ENCODE data around the gene TSHZ2. TPM values are rescaled to one million over a fixed set of nuclear protein-coding genes. Genes with fewer than 3 reads are reported as not detected.

The TSHZ2 gene
- total and polyA plus RNA-seq, 2 of the 4 experiments (the other 2 are of a cell fraction) = under 0.01 to 0.02 TPM

DNA sequence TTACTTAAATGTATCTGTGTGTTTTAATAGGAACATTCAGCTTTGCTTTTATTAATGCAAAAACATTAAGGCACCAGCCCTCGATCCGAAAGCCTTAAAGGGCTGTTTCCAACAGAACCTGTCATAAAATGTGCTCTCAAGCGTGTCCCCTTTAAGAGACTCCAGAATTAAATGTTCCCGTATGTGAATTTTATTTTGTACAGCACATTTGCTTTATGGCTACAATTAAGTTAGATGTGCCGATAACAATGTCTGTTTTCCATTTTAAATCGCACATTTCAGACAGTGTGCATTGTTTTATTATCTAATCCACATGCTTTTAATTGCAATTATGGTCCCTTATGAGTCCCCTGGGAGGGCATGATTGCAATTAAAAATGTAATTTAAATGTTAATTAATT is 198.9 kb downstream of the TSHZ2 start:
- Histone ChIP-seq H2BK120ac (ENCODE audit: low read depth, low read length) (no peak overlapping the region), H3K23ac (ENCODE audit: low read depth, low read length) (no peak overlapping the region), H3K18ac (ENCODE audit: low read depth, low read length) (no peak overlapping the region), H3K27ac (ENCODE audit: insufficient read depth, low read length) (no peak overlapping the region), H3K9me3 (ENCODE audit: control insufficient read depth, insufficient read depth, low read length) (no peaks in the 10 kb centered on the region), H3K56ac (ENCODE audit: extremely low read depth, insufficient read depth, low read length) (no peak overlapping the region), H2AK5ac (ENCODE audit: low read depth, low read length) (no peak overlapping the region), H3K36me3 (ENCODE audit: control insufficient read depth, insufficient read depth, low read length) (no peaks in the 10 kb centered on the region), H4K91ac (ENCODE audit: insufficient read depth, low read depth, low read length) (no peak overlapping the region), H3K4me2 (ENCODE audit: low read depth, low read length) (no peak overlapping the region), H2BK15ac (ENCODE audit: low read depth, low read length) (no peak overlapping the region), H4K20me1 (ENCODE audit: insufficient read depth, low read length) (no peaks in the 10 kb centered on the region), H3K9ac (ENCODE audit: low read depth, low read length) (no peak overlapping the region), H3K4me3 (ENCODE audit: insufficient read depth, low read depth, low read length) (no peak overlapping the region), H3K79me1 (ENCODE audit: low read depth in 1 of 2, low read length in 2 of 2) (no peaks in the 10 kb centered on the region), H4K8ac (ENCODE audit: low read depth in 2 of 2, low read length in 2 of 2) (no peak overlapping the region), H2AK9ac (replicated peaks; ENCODE audit: low read depth, low read length, poor library complexity) (no peak overlapping the region), H2AFZ (replicated peaks; ENCODE audit: low read length, poor library complexity) (no peak overlapping the region), H2BK5ac (ENCODE audit: low read depth, low read length, poor library complexity, severe bottlenecking) (no peak overlapping the region), H3K27me3 (ENCODE audit: control insufficient read depth, insufficient read depth, low read length) (no peaks in the 10 kb centered on the region), H3K14ac (replicated peaks; ENCODE audit: low read depth, low read length) (no peak overlapping the region), H3K4ac (ENCODE audit: low read depth, low read length) (no peak overlapping the region), H2BK20ac (ENCODE audit: low read depth, low read length) (no peak overlapping the region), H3K4me1 (ENCODE audit: control insufficient read depth, insufficient read depth, low read length) (no peaks in the 10 kb centered on the region), H4K5ac (ENCODE audit: low read depth, low read length) (no peak overlapping the region), H3K9me1 (ENCODE audit: insufficient read depth, low read length) (no peaks in the 10 kb centered on the region)
- in situ Hi-C loops (cut with MboI; ENCODE audit: low sequenced_read_pairs) (loop anchor here (25.0 kb wide), 1 partner anchor 766 kb away; no protein-coding TSS in a partner anchor), dilution Hi-C loops (cut with HindIII; ENCODE audit: low sequenced_read_pairs, unreplicated experiment) (no loop called here), intact Hi-C loops (cut with micrococcal nuclease) (no loop called here)
- ChIA-PET POLR2A (ENCODE audit: unreplicated experiment) (no interaction called here), CTCF (interaction anchor here (1.3 kb wide), 1 partner anchor 14 kb away, joined by 5 read pairs; no protein-coding TSS in a partner anchor)
- DNase-seq = no peak
- TF ChIP-seq CHD1 (IDR thresholded peaks at IDR 0.05; ENCODE audit: low read depth, low read length) = no peak
- no peak for TF ChIP-seq SMC3 (IDR thresholded peaks at IDR 0.05; ENCODE audit: low read depth, low read length)
- no peak for TF ChIP-seq FOS (IDR thresholded peaks at IDR 0.05; ENCODE audit: low read depth, low read length)
- TF ChIP-seq, protein P1, sequence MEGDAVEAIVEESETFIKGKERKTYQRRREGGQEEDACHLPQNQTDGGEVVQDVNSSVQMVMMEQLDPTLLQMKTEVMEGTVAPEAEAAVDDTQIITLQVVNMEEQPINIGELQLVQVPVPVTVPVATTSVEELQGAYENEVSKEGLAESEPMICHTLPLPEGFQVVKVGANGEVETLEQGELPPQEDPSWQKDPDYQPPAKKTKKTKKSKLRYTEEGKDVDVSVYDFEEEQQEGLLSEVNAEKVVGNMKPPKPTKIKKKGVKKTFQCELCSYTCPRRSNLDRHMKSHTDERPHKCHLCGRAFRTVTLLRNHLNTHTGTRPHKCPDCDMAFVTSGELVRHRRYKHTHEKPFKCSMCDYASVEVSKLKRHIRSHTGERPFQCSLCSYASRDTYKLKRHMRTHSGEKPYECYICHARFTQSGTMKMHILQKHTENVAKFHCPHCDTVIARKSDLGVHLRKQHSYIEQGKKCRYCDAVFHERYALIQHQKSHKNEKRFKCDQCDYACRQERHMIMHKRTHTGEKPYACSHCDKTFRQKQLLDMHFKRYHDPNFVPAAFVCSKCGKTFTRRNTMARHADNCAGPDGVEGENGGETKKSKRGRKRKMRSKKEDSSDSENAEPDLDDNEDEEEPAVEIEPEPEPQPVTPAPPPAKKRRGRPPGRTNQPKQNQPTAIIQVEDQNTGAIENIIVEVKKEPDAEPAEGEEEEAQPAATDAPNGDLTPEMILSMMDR (conservative IDR thresholded peaks at IDR 0.05; ENCODE audit: low read depth, low read length) = no peak
- TF ChIP-seq RAD21 (IDR thresholded peaks at IDR 0.05; ENCODE audit: low read length) = no peak
- no peak for TF ChIP-seq MXI1 (IDR thresholded peaks at IDR 0.05; ENCODE audit: borderline replicate concordance, low read depth, low read length)
- no peak for TF ChIP-seq NFE2L2 (IDR thresholded peaks at IDR 0.05; ENCODE audit: low read depth, low read length)
- TF ChIP-seq, protein P2, sequence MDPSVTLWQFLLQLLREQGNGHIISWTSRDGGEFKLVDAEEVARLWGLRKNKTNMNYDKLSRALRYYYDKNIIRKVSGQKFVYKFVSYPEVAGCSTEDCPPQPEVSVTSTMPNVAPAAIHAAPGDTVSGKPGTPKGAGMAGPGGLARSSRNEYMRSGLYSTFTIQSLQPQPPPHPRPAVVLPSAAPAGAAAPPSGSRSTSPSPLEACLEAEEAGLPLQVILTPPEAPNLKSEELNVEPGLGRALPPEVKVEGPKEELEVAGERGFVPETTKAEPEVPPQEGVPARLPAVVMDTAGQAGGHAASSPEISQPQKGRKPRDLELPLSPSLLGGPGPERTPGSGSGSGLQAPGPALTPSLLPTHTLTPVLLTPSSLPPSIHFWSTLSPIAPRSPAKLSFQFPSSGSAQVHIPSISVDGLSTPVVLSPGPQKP (IDR thresholded peaks at IDR 0.05; ENCODE audit: borderline replicate concordance, low read depth, low read length) = no peak
- TF ChIP-seq RFX5 (IDR thresholded peaks at IDR 0.05; ENCODE audit: low read depth, low read length) = no peak
- no peak for TF ChIP-seq MAZ (IDR thresholded peaks at IDR 0.05; ENCODE audit: borderline replicate concordance, low read depth, low read length)
- no peak for TF ChIP-seq POLR2A (IDR thresholded peaks at IDR 0.05; ENCODE audit: low read depth, low read length)
- TF ChIP-seq MAFK (IDR thresholded peaks at IDR 0.05; ENCODE audit: low read depth, low read length) = no peak
- TF ChIP-seq, protein P3, sequence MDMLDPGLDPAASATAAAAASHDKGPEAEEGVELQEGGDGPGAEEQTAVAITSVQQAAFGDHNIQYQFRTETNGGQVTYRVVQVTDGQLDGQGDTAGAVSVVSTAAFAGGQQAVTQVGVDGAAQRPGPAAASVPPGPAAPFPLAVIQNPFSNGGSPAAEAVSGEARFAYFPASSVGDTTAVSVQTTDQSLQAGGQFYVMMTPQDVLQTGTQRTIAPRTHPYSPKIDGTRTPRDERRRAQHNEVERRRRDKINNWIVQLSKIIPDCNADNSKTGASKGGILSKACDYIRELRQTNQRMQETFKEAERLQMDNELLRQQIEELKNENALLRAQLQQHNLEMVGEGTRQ (IDR thresholded peaks at IDR 0.05; ENCODE audit: low read depth, low read length) = no peak
- no peak for TF ChIP-seq BHLHE40 (IDR thresholded peaks at IDR 0.05; ENCODE audit: low read depth, low read length)
- no peak for TF ChIP-seq RCOR1 (IDR thresholded peaks at IDR 0.05; ENCODE audit: insufficient replicate concordance, low read length)
- TF ChIP-seq CEBPB (IDR thresholded peaks at IDR 0.05; ENCODE audit: low read depth, low read length) = no peak
- WGBS, 2 experiments (ENCODE audit: extremely low coverage in 2 of 2, insufficient read length in 1 of 2) = 80% methylated on average over 2 of the region's 6 CpGs; no CpG with 5 or more reads in 1 of the 2 experiments
- BruUV-seq (replicated peaks) = no TSS peak
- no peak for ATAC-seq (ENCODE audit: low read depth)

Data from IMR-90 (cell line).